GM23338 (cell line): ENCODE data around the gene PTPRS. TPM values are rescaled to one million over a fixed set of nuclear protein-coding genes. Genes with fewer than 3 reads are reported as not detected.

Experiments
- ATAC-seq: fragments of 200-7000 bp; cut with Tn5 transposase; 3 replicates; pipeline ENCODE4 v1.9.1; 2020
- DNase-seq: peaks from one replicate; pipeline ENCODE4 v3.0.0-alpha.2; 2015; ENCODE audit warnings: low spot score
- H2AFZ ChIP-seq: fragments of 200-600 bp; sonication (generic); 2 replicates; pipeline ENCODE4 v1.8.0; 2016; ENCODE audit warnings: antibody characterized with exemption, mild to moderate bottlenecking, moderate library complexity
- H3F3A ChIP-seq: fragments of 200-600 bp; sonication (generic); replicated peaks from 2 replicates; pipeline ENCODE4 v1.8.0; 2017; ENCODE audit warnings: antibody characterized with exemption, mixed run types, low read depth
- H3K27ac ChIP-seq: fragments of 200-600 bp; sonication (generic); 2 replicates; pipeline ENCODE4 v1.6.1; 2016; ENCODE audit warnings: low read depth
- H3K27me3 ChIP-seq: fragments of 200-600 bp; sonication (generic); 2 replicates; pipeline ENCODE4 v1.8.0; 2016; ENCODE audit warnings: mild to moderate bottlenecking, mixed run types, moderate library complexity; ENCODE audit not compliant: insufficient read depth
- H3K36me3 ChIP-seq: fragments of 200-600 bp; sonication (generic); 2 replicates; pipeline ENCODE4 v1.8.0; 2016; ENCODE audit warnings: mild to moderate bottlenecking; ENCODE audit not compliant: insufficient read depth
- H3K4me1 ChIP-seq: fragments of 200-600 bp; sonication (generic); 2 replicates; pipeline ENCODE4 v1.8.0; 2016; ENCODE audit warnings: mild to moderate bottlenecking, moderate library complexity; ENCODE audit not compliant: insufficient read depth
- H3K4me2 ChIP-seq: fragments of 200-600 bp; sonication (generic); 2 replicates; pipeline ENCODE4 v1.7.1; 2017; ENCODE audit warnings: mixed run types
- H3K4me3 ChIP-seq: fragments of 200-600 bp; sonication (generic); 2 replicates; pipeline ENCODE4 v1.6.1; 2016; ENCODE audit warnings: mixed run types
- H3K79me2 ChIP-seq: fragments of 200-600 bp; sonication (generic); replicated peaks from 2 replicates; pipeline ENCODE4 v1.8.0; 2017; ENCODE audit warnings: mild to moderate bottlenecking; ENCODE audit not compliant: insufficient read depth
- H3K9me2 ChIP-seq: fragments of 200-600 bp; sonication (generic); 2 replicates; pipeline ENCODE4 v1.8.0; 2017; ENCODE audit not compliant: insufficient read depth
- H4K20me1 ChIP-seq: fragments of 200-600 bp; sonication (generic); replicated peaks from 2 replicates; pipeline ENCODE4 v1.8.0; 2017; ENCODE audit warnings: mild to moderate bottlenecking; ENCODE audit not compliant: insufficient read depth
- H3K27ac Mint-ChIP-seq: 2 replicates; pipeline ENCODE4 v1.8.0; 2020; ENCODE audit warnings: inconsistent platforms, mild to moderate bottlenecking, moderate library complexity, mixed read lengths
- H3K27me3 Mint-ChIP-seq: 3 replicates; pipeline ENCODE4 v1.8.0; 2022; ENCODE audit warnings: low read depth, mild to moderate bottlenecking, moderate library complexity, mixed read lengths, inconsistent platforms; ENCODE audit not compliant: insufficient read depth, poor library complexity
- H3K36me3 Mint-ChIP-seq: 3 replicates; pipeline ENCODE4 v1.8.0; 2021; ENCODE audit warnings: low read depth, mild to moderate bottlenecking, inconsistent platforms, moderate library complexity, mixed read lengths
- H3K4me1 Mint-ChIP-seq: 3 replicates; pipeline ENCODE4 v1.8.0; 2020; ENCODE audit warnings: mild to moderate bottlenecking, inconsistent platforms, mixed read lengths
- H3K4me3 Mint-ChIP-seq: 3 replicates; pipeline ENCODE4 v1.8.0; 2021; ENCODE audit warnings: moderate library complexity, mild to moderate bottlenecking, inconsistent platforms, mixed read lengths
- H3K9me3 Mint-ChIP-seq: 3 replicates; pipeline ENCODE4 v1.8.0; 2020; ENCODE audit warnings: moderate library complexity, mild to moderate bottlenecking, inconsistent platforms, mixed read lengths
- CTCF ChIP-seq, 2 experiments: fragments of 200-600 bp in 1 of 2; sonication (generic) in 1 of 2; conservative IDR thresholded peaks; 2 replicates each; pipeline versions ENCODE4 v1.5.1 to v1.6.1; 2016 to 2017; ENCODE audit warnings: antibody characterized with exemption in 2 of 2, low read depth in 2 of 2, mild to moderate bottlenecking in 2 of 2, moderate library complexity in 1 of 2
- EZH2 ChIP-seq: fragments of 200-600 bp; sonication (generic); IDR thresholded peaks from one replicate; pipeline ENCODE4 v1.8.0; 2017; ENCODE audit warnings: antibody characterized with exemption, mild to moderate bottlenecking, low read depth; ENCODE audit not compliant: unreplicated experiment
- POLR2AphosphoS5 ChIP-seq: IDR thresholded peaks from 2 replicates; pipeline ENCODE4 v1.6.1; 2016; ENCODE audit warnings: antibody characterized with exemption, low read depth
- STAT1 ChIP-seq: IDR thresholded peaks from one replicate; pipeline ENCODE4 v1.6.1; 2016; ENCODE audit warnings: antibody characterized with exemption; ENCODE audit not compliant: unreplicated experiment
- ZNF114 ChIP-seq: fragments of 250-450 bp; sonication (Bioruptor Pico); IDR thresholded peaks from 2 replicates; pipeline ENCODE4 v1.5.0; 2020; ENCODE audit warnings: mild to moderate bottlenecking, moderate library complexity
- polyA plus RNA-seq: library from polyadenylated mRNA; unstranded; fragments of >200 nt; fragmentation: Nextera tagmentation; extraction: Ambion mirVana; gene quantifications from 2 replicates; pipeline ENCODE4 v1.2.1, GENCODE V29; 2016
- total RNA-seq: library from RNA; depleted of rRNA; stranded (reverse); fragments of >200 nt; shearing (Covaris generic); gene quantifications from 2 replicates; pipeline ENCODE4 v1.2.3, GENCODE V29; 2014
- TF ChIP-seq, protein P1 (sequence below): fragments of 250-450 bp; sonication (Bioruptor Pico); IDR thresholded peaks from 2 replicates; pipeline ENCODE4 v1.5.0; 2020; ENCODE audit warnings: mild to moderate bottlenecking, moderate library complexity

PTPRS gene
- total and polyA plus RNA-seq, 2 experiments from 2014 or later, result 20.7 to 290 TPM

GRCh38 chr19:5313307-5313706 is 27.3 kb downstream of the PTPRS start (continued):
- TF ChIP-seq, protein P1, sequence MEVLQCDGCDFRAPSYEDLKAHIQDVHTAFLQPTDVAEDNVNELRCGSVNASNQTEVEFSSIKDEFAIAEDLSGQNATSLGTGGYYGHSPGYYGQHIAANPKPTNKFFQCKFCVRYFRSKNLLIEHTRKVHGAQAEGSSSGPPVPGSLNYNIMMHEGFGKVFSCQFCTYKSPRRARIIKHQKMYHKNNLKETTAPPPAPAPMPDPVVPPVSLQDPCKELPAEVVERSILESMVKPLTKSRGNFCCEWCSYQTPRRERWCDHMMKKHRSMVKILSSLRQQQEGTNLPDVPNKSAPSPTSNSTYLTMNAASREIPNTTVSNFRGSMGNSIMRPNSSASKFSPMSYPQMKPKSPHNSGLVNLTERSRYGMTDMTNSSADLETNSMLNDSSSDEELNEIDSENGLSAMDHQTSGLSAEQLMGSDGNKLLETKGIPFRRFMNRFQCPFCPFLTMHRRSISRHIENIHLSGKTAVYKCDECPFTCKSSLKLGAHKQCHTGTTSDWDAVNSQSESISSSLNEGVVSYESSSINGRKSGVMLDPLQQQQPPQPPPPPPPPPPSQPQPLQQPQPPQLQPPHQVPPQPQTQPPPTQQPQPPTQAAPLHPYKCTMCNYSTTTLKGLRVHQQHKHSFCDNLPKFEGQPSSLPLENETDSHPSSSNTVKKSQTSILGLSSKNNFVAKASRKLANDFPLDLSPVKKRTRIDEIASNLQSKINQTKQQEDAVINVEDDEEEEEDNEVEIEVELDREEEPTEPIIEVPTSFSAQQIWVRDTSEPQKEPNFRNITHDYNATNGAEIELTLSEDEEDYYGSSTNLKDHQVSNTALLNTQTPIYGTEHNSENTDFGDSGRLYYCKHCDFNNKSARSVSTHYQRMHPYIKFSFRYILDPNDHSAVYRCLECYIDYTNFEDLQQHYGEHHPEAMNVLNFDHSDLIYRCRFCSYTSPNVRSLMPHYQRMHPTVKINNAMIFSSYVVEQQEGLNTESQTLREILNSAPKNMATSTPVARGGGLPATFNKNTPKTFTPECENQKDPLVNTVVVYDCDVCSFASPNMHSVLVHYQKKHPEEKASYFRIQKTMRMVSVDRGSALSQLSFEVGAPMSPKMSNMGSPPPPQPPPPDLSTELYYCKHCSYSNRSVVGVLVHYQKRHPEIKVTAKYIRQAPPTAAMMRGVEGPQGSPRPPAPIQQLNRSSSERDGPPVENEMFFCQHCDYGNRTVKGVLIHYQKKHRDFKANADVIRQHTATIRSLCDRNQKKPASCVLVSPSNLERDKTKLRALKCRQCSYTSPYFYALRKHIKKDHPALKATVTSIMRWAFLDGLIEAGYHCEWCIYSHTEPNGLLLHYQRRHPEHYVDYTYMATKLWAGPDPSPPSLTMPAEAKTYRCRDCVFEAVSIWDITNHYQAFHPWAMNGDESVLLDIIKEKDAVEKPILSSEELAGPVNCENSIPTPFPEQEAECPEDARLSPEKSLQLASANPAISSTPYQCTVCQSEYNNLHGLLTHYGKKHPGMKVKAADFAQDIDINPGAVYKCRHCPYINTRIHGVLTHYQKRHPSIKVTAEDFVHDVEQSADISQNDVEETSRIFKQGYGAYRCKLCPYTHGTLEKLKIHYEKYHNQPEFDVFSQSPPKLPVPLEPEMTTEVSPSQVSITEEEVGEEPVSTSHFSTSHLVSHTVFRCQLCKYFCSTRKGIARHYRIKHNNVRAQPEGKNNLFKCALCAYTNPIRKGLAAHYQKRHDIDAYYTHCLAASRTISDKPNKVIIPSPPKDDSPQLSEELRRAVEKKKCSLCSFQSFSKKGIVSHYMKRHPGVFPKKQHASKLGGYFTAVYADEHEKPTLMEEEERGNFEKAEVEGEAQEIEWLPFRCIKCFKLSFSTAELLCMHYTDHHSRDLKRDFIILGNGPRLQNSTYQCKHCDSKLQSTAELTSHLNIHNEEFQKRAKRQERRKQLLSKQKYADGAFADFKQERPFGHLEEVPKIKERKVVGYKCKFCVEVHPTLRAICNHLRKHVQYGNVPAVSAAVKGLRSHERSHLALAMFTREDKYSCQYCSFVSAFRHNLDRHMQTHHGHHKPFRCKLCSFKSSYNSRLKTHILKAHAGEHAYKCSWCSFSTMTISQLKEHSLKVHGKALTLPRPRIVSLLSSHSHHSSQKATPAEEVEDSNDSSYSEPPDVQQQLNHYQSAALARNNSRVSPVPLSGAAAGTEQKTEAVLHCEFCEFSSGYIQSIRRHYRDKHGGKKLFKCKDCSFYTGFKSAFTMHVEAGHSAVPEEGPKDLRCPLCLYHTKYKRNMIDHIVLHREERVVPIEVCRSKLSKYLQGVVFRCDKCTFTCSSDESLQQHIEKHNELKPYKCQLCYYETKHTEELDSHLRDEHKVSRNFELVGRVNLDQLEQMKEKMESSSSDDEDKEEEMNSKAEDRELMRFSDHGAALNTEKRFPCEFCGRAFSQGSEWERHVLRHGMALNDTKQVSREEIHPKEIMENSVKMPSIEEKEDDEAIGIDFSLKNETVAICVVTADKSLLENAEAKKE, result no peak
- TF ChIP-seq EZH2 (no peak), CTCF (conservative IDR thresholded peaks at IDR 0.05; ENCODE audit: low read depth in 2 of 2) (no peak), POLR2AphosphoS5 (no peak)

DNA sequence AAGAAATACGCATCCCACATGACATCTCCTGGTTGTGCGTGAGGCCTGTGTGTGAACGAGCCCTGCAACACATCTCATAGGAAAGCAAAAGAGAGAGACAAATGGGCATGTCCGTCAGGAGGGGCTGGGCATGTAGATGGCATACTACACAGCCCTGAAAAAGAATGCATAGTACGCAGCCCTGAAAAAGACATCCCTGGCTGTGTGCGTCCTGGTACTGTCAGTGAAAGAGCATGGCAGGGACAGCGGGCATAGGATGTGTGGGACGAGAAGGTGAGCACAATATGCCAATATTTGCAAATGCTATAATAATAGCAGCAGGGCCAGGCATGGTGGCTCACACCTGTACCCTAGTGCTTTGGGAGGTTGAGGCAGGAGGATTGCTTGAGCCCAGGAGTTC is 28.6 kb downstream of the PTPRS start:
- no peak for ATAC-seq
- Histone ChIP-seq H3K9me2 (no peaks in the 10 kb centered on the region), H3K27ac (no peak overlapping the region), H3F3A (no peaks in the 10 kb centered on the region), H3K79me2 (peaks cover 66% of the 10 kb centered on the region), H3K4me1 (no peaks in the 10 kb centered on the region; the same call in 1 of the 2 replicates), H4K20me1 (peaks cover 52% of the 10 kb centered on the region), H3K4me3 (no peak overlapping the region), H2AFZ (no peak overlapping the region), H3K4me2 (no peak overlapping the region), H3K36me3 (no peaks in the 10 kb centered on the region), H3K27me3 (no peaks in the 10 kb centered on the region)
- Mint-ChIP-seq H3K27ac (no peak overlapping the region), H3K9me3 (peaks cover 2% of the 10 kb centered on the region; the same call in 2 of the 3 replicates), H3K36me3 (peaks cover 16% of the 10 kb centered on the region), H3K4me1 (peaks cover 11% of the 10 kb centered on the region; the same call in 2 of the 3 replicates), H3K4me3 (no peak overlapping the region), H3K27me3 (peaks cover 4% of the 10 kb centered on the region)
- DNase-seq, result no peak
- TF ChIP-seq ZNF114, result no peak
- no peak for TF ChIP-seq POLR2AphosphoS5
- TF ChIP-seq, protein P1, result no peak
- TF ChIP-seq STAT1, result no peak
